K562 (cell line): ENCODE measurements around the gene TASP1.

Experiments
- FOXA1 ChIP-seq: fragments of 450-650 bp; IDR thresholded peaks from 2 replicates; pipeline ENCODE4 v1.6.1; 2016; ENCODE audit warnings: mild to moderate bottlenecking, borderline replicate concordance
- GABPB1 ChIP-seq: sonication (generic); formaldehyde crosslinking; IDR thresholded peaks from 2 replicates; pipeline ENCODE4 v1.8.0; 2022; ENCODE audit warnings: mild to moderate bottlenecking, missing genetic modification reagents
- IFI16 ChIP-seq: fragments of 250-450 bp; sonication (Bioruptor Pico); IDR thresholded peaks from 2 replicates; pipeline ENCODE4 v2.1.2; 2022; ENCODE audit warnings: mild to moderate bottlenecking, inconsistent platforms
- JUND ChIP-seq, 2 experiments: IDR thresholded peaks; 2 replicates in 1 of 2; 3 replicates in 1 of 2; pipeline ENCODE4 v1.6.1; 2011; ENCODE audit warnings: borderline replicate concordance in 2 of 2, low read depth in 2 of 2, low read length in 2 of 2, improper control_type of control experiment in 1 of 2, missing biosample characterization in 1 of 2, missing genetic modification characterization in 1 of 2, missing genetic modification reagents in 1 of 2
- KLF13 ChIP-seq: fragments of 450-650 bp; IDR thresholded peaks from 2 replicates; pipeline ENCODE4 v1.6.1; 2016; ENCODE audit warnings: missing genetic modification characterization, low read depth, mild to moderate bottlenecking, missing compliant biosample characterization, moderate library complexity, borderline replicate concordance
- MAZ ChIP-seq, 2 experiments: fragments of 450-650 bp in 1 of 2; sonication (generic) in 1 of 2; formaldehyde crosslinking; IDR thresholded peaks in 1 of 2; conservative IDR thresholded peaks in 1 of 2; 2 replicates each; pipeline versions ENCODE4 v1.4.0 to v1.5.0; 2020; ENCODE audit warnings: mild to moderate bottlenecking in 1 of 2, missing genetic modification reagents in 1 of 2
- POLR2AphosphoS2 ChIP-seq: IDR thresholded peaks from 2 replicates; pipeline ENCODE4 v1.6.1; 2012; ENCODE audit warnings: low read length, improper control_type of control experiment
- SIX5 ChIP-seq, 2 experiments: IDR thresholded peaks; 2 replicates each; pipeline ENCODE4 v1.6.1; 2011; ENCODE audit warnings: low read length in 2 of 2, borderline replicate concordance in 1 of 2, low read depth in 1 of 2, mild to moderate bottlenecking in 1 of 2, moderate library complexity in 1 of 2; ENCODE audit not compliant: insufficient read depth in 1 of 2
- TAF1 ChIP-seq: IDR thresholded peaks from 2 replicates; pipeline ENCODE4 v1.6.1; 2011; ENCODE audit warnings: mild to moderate bottlenecking, low read length, moderate library complexity; ENCODE audit not compliant: insufficient read depth, control insufficient read depth, severe bottlenecking; ENCODE audit errors: extremely low read depth
- ZNF174 ChIP-seq: fragments of 250-450 bp; sonication (Bioruptor Pico); IDR thresholded peaks from 2 replicates; pipeline ENCODE4 v1.4.0; 2020; ENCODE audit warnings: mild to moderate bottlenecking
- ZNF561 ChIP-seq: fragments of 450-650 bp; formaldehyde crosslinking; conservative IDR thresholded peaks from 2 replicates; pipeline ENCODE4 v1.4.0; 2020; ENCODE audit warnings: mild to moderate bottlenecking, moderate library complexity
- TF ChIP-seq, protein P1 (sequence below): fragments of 250-450 bp; sonication (Bioruptor Pico); IDR thresholded peaks from 2 replicates; pipeline ENCODE4 v1.8.0; 2021; ENCODE audit warnings: borderline replicate concordance, mild to moderate bottlenecking, moderate library complexity; ENCODE audit not compliant: poor library complexity, severe bottlenecking
- TF ChIP-seq, protein P2 (sequence below), 3 experiments: IDR thresholded peaks in 2 of 3; conservative IDR thresholded peaks in 1 of 3; 2 replicates each; pipeline ENCODE4 v1.5.1; 2011 to 2012; ENCODE audit warnings: low read length in 3 of 3, mild to moderate bottlenecking in 3 of 3, control low read depth in 2 of 3, improper control_type of control experiment in 1 of 3, inconsistent platforms in 1 of 3, low read depth in 1 of 3, mixed read lengths in 1 of 3, moderate library complexity in 1 of 3; ENCODE audit not compliant: insufficient read depth in 2 of 3
- TF ChIP-seq, protein P3 (sequence below): sonication (generic); formaldehyde crosslinking; IDR thresholded peaks from 2 replicates; pipeline ENCODE4 v1.8.0; 2023; ENCODE audit warnings: mild to moderate bottlenecking, missing genetic modification reagents

GRCh38 chr20:13486694-13487093, 152.0 kb downstream of the TASP1 start:
- TF ChIP-seq KLF13 (no peak), ZNF174 (no peak), POLR2AphosphoS2 (no peak), IFI16 (no peak), FOXA1 (no peak), MAZ (CRISPR knock-in tag; conservative IDR thresholded peaks at IDR 0.05 in 1 of 2, IDR thresholded peaks at IDR 0.05 in 1 of 2) (no peak), JUND (IDR thresholded peaks at IDR 0.05; ENCODE audit: borderline replicate concordance, low read depth, low read length) (no peak), JUND (tag; IDR thresholded peaks at IDR 0.05; ENCODE audit: borderline replicate concordance, low read depth, low read length) (no peak), TAF1 (no peak), ZNF561 (CRISPR knock-in tag) (no peak), GABPB1 (no peak), SIX5 (IDR thresholded peaks at IDR 0.05; ENCODE audit: borderline replicate concordance in 1 of 2, insufficient read depth in 1 of 2, low read depth in 1 of 2, low read length in 2 of 2) (no peak)
- TF ChIP-seq, protein P1, sequence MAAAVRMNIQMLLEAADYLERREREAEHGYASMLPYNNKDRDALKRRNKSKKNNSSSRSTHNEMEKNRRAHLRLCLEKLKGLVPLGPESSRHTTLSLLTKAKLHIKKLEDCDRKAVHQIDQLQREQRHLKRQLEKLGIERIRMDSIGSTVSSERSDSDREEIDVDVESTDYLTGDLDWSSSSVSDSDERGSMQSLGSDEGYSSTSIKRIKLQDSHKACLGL (CRISPR knock-in tag) = no peak
- TF ChIP-seq, protein P2, sequence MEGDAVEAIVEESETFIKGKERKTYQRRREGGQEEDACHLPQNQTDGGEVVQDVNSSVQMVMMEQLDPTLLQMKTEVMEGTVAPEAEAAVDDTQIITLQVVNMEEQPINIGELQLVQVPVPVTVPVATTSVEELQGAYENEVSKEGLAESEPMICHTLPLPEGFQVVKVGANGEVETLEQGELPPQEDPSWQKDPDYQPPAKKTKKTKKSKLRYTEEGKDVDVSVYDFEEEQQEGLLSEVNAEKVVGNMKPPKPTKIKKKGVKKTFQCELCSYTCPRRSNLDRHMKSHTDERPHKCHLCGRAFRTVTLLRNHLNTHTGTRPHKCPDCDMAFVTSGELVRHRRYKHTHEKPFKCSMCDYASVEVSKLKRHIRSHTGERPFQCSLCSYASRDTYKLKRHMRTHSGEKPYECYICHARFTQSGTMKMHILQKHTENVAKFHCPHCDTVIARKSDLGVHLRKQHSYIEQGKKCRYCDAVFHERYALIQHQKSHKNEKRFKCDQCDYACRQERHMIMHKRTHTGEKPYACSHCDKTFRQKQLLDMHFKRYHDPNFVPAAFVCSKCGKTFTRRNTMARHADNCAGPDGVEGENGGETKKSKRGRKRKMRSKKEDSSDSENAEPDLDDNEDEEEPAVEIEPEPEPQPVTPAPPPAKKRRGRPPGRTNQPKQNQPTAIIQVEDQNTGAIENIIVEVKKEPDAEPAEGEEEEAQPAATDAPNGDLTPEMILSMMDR (IDR thresholded peaks at IDR 0.05 in 2 of 3, conservative IDR thresholded peaks at IDR 0.05 in 1 of 3; ENCODE audit: insufficient read depth in 2 of 3, low read depth in 1 of 3, low read length in 3 of 3) = no peak
- TF ChIP-seq, protein P3, sequence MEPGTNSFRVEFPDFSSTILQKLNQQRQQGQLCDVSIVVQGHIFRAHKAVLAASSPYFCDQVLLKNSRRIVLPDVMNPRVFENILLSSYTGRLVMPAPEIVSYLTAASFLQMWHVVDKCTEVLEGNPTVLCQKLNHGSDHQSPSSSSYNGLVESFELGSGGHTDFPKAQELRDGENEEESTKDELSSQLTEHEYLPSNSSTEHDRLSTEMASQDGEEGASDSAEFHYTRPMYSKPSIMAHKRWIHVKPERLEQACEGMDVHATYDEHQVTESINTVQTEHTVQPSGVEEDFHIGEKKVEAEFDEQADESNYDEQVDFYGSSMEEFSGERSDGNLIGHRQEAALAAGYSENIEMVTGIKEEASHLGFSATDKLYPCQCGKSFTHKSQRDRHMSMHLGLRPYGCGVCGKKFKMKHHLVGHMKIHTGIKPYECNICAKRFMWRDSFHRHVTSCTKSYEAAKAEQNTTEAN (CRISPR knock-in tag) = no peak
